Fibroblast of mammary gland (primary cell): ENCODE measurements around the gene DCAF8L2.
"Not testable (repeated sequence)": the region's sequence is repeated elsewhere in the genome, so short reads cannot be mapped to it uniquely, and the experiment has no call there.

Source experiments
- DNase-seq: peaks from one replicate; pipeline ENCODE4 v3.0.0-alpha.2; 2010; ENCODE audit warnings: low read depth
- H3K4me3 ChIP-seq: 2 replicates; pipeline ENCODE4 v1.5.1; 2011; ENCODE audit warnings: low read depth, mild to moderate bottlenecking, low read length, moderate library complexity; ENCODE audit not compliant: control insufficient read depth
- CTCF ChIP-seq: conservative IDR thresholded peaks from 2 replicates; pipeline ENCODE4 v1.5.1; 2011; ENCODE audit warnings: low read depth, low read length, inconsistent platforms; ENCODE audit not compliant: control insufficient read depth, insufficient read depth

The DCAF8L2 gene

DNA sequence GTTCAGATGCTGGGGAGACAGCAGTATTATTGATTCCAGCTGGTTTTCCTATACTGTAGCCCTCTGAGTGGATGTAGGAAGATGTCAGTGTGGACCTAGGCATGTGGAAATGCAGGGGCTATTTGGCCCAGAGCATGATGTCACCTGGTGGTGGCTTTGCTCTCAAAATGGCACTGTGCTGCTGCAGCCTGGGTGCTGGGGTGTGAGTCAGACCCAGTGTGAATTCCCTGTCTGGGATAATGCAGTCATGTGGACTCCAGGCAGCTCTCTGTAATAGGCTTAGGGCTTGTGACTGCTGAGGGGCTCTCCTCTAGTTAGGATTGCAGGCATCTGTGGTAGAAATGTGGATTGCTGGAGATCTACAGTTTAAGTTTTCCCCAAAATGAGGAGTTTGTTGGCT, 70.7 kb downstream of the DCAF8L2 start:
- no peak for TF ChIP-seq CTCF
- H3K4me3 ChIP-seq = no peak overlapping the region
- DNase-seq = no peak

GRCh38 chrX:27671234-27671633, 81.1 kb downstream of the DCAF8L2 start:
- DNase-seq = no peak
- no peak for TF ChIP-seq CTCF
- H3K4me3 ChIP-seq = no peak overlapping the region

DNA sequence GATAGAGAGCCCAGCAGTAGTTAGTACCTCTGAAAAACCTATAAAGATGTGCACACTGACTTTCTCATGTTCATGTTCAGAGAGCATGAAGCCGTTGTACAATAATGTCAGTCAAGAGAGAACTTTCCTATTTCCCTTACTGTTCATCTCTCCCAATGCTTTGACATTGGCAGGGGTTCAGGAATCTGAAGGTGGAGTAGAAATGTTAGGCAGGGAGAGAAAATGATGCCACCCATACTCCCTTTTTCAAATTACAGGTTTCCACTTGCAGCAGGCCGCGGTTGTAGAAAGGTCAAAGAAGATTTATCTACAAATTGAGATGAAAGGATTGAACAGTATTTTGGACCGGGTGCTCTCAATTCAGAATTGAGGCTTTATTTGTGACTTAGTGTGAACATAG, 84.3 kb downstream of the DCAF8L2 start:
- H3K4me3 ChIP-seq = no peak overlapping the region
- no peak for DNase-seq
- TF ChIP-seq CTCF = no peak

DNA sequence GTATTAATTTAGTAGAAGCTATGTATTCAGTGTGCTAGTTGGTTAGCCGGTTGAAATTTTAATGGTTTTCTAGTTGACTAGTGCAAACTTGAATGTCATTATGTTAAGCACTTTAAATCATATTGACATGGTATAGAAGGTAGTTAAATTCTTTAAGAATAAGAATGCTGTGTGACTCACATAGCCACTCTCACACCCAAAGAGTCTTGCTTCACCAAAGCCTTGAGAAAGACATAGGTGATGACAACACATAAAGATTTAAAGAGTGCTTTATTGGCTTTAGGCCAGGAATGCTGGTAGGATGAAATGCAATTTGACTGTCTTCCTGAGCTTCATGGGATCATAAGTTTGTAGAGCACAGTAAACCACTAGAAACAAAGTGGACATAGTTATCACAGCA, 85.3 kb downstream of the DCAF8L2 start:
- H3K4me3 ChIP-seq = no peak overlapping the region
- TF ChIP-seq CTCF = no peak
- peak; percentile 22 for DNase-seq

GRCh38 chrX:27679281-27679680, 89.1 kb downstream of the DCAF8L2 start:
- DNase-seq = peak; percentile 6
- no peak overlapping the region for H3K4me3 ChIP-seq
- TF ChIP-seq CTCF = no peak

- no peak for TF ChIP-seq CTCF
- peak; percentile 28 for DNase-seq
Observed at GRCh38 chrX:27680726-27681125, 90.6 kb downstream of the DCAF8L2 start.

DNA sequence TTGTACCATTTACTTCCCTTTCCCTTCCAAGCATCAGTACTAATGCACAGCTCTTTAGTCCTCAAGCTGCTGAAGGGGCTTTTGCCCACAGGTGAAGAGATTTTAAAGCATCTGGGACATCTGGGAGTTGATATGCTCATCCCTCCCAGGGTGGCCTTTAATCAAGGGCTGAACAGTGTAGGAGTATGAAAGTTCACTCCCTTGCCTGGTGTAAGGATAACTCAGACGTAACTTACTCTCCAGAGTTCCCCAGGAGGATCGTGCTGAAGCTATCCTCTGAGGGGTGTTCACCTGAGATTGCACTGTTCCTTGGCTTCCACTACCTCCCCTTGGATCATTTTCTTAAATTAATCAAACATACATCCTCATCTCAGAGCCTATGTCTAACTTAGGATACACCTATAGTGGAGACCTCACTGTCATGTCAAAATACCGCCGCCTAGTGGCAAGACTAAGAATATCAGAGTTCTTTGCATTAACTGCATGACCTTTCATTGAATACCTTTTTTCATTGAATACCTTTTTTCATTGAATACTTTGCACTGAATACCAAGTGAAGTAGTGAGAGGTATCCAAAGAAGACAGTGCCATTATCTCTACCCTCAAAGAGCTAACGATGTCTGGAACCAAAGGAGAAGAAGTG, 93.5 kb downstream of the DCAF8L2 start:
- peak; percentile 44 for TF ChIP-seq CTCF
- DNase-seq = peak; percentile 2

More at GRCh38 chrX:27680726-27681125, 90.6 kb downstream of the DCAF8L2 start:
- H3K4me3 ChIP-seq = no peak overlapping the region

More for the DNA sequence above, 93.5 kb downstream of the DCAF8L2 start:
- not testable (repeated sequence) for H3K4me3 ChIP-seq
